GM23338 (cell line): ENCODE results near the gene ARHGAP42.

Source experiments
- CREB1 ChIP-seq: fragments of 250-450 bp; sonication (Bioruptor Pico); IDR thresholded peaks from 2 replicates; pipeline ENCODE4 v1.5.0; 2020; ENCODE audit warnings: low read depth, mild to moderate bottlenecking, moderate library complexity
- CTCF ChIP-seq, 2 experiments: fragments of 200-600 bp in 1 of 2; sonication (generic) in 1 of 2; conservative IDR thresholded peaks; 2 replicates each; pipeline versions ENCODE4 v1.5.1 to v1.6.1; 2016 to 2017; ENCODE audit warnings: antibody characterized with exemption in 2 of 2, low read depth in 2 of 2, mild to moderate bottlenecking in 2 of 2, moderate library complexity in 1 of 2
- EZH2 ChIP-seq: fragments of 200-600 bp; sonication (generic); IDR thresholded peaks from one replicate; pipeline ENCODE4 v1.8.0; 2017; ENCODE audit warnings: antibody characterized with exemption, mild to moderate bottlenecking, low read depth; ENCODE audit not compliant: unreplicated experiment
- JUNB ChIP-seq: IDR thresholded peaks from one replicate; pipeline ENCODE4 v1.6.1; 2016; ENCODE audit warnings: antibody characterized with exemption; ENCODE audit not compliant: unreplicated experiment
- POLR2AphosphoS5 ChIP-seq: IDR thresholded peaks from 2 replicates; pipeline ENCODE4 v1.6.1; 2016; ENCODE audit warnings: antibody characterized with exemption, low read depth
- REST ChIP-seq: IDR thresholded peaks from one replicate; pipeline ENCODE4 v1.6.1; 2018; ENCODE audit warnings: antibody characterized with exemption; ENCODE audit not compliant: unreplicated experiment

- TF ChIP-seq JUNB (no peak), POLR2AphosphoS5 (no peak), CTCF (conservative IDR thresholded peaks at IDR 0.05; ENCODE audit: low read depth in 2 of 2) (no peak), EZH2 (no peak), CREB1 (no peak), REST (no peak)
These were observed 44.4 kb downstream of the ARHGAP42 start for GRCh38 chr11:100731471-100731870.
